ENCODE results near the gene CP.
"Not testable (repeated sequence)": the region's sequence is repeated elsewhere in the genome, so short reads cannot be mapped to it uniquely, and the experiment has no call there.

The CP gene

GRCh38 chr3:149227591-149228268, 6.1 kb upstream of the CP start:
- DNase-seq (ENCODE audit: low read depth in 1 of 2, low spot score in 1 of 2), result no peak

GRCh38 chr3:149226776-149227175, 5.1 kb upstream of the CP start:
- DNase-seq (ENCODE audit: low read depth in 1 of 2, low spot score in 1 of 2), result no peak

GRCh38 chr3:149224736-149225594, 3.3 kb upstream of the CP start:
- no peak for DNase-seq (ENCODE audit: low read depth in 1 of 2, low spot score in 1 of 2)

- no peak for DNase-seq (ENCODE audit: low read depth in 1 of 2, low spot score in 1 of 2)
Measured at GRCh38 chr3:149223461-149223820, 1.8 kb upstream of the CP start.

GRCh38 chr3:149219380-149220121, 2.1 kb downstream of the CP start:
- not testable (repeated sequence) for DNase-seq (ENCODE audit: low read depth in 1 of 2, low spot score in 1 of 2)

- DNase-seq (ENCODE audit: low read depth in 1 of 2, low spot score in 1 of 2), result no peak
Measured at GRCh38 chr3:149217347-149217746, 4.3 kb downstream of the CP start.

- no peak for DNase-seq (ENCODE audit: low read depth in 1 of 2, low spot score in 1 of 2)
Measured at GRCh38 chr3:149216193-149216869, 5.3 kb downstream of the CP start.

GRCh38 chr3:149215515-149215914, 6.1 kb downstream of the CP start:
- DNase-seq (ENCODE audit: low read depth in 1 of 2, low spot score in 1 of 2), result no peak

GRCh38 chr3:149214702-149215101, 6.9 kb downstream of the CP start:
- DNase-seq (ENCODE audit: low read depth in 1 of 2, low spot score in 1 of 2), result no peak

GRCh38 chr3:149212386-149212785, 9.2 kb downstream of the CP start:
- no peak for DNase-seq (ENCODE audit: low read depth in 1 of 2, low spot score in 1 of 2)

- no peak for DNase-seq (ENCODE audit: low read depth in 1 of 2, low spot score in 1 of 2)
Measured at GRCh38 chr3:149209431-149209830, 12.2 kb downstream of the CP start.

GRCh38 chr3:149207475-149207874, 14.2 kb downstream of the CP start:
- no peak for DNase-seq (ENCODE audit: low read depth in 1 of 2, low spot score in 1 of 2)

GRCh38 chr3:149204390-149204991, 17.1 kb downstream of the CP start:
- no peak for DNase-seq (ENCODE audit: low read depth in 1 of 2, low spot score in 1 of 2)

GRCh38 chr3:149203758-149204157, 17.9 kb downstream of the CP start:
- no peak for DNase-seq (ENCODE audit: low read depth in 1 of 2, low spot score in 1 of 2)

- DNase-seq (ENCODE audit: low read depth in 1 of 2, low spot score in 1 of 2), result no peak
Measured at GRCh38 chr3:149199474-149199873, 22.2 kb downstream of the CP start.

GRCh38 chr3:149198611-149199010, 23.0 kb downstream of the CP start:
- no peak for DNase-seq (ENCODE audit: low read depth in 1 of 2, low spot score in 1 of 2)

- no peak for DNase-seq (ENCODE audit: low read depth in 1 of 2, low spot score in 1 of 2)
Measured at GRCh38 chr3:149197669-149198068, 24.0 kb downstream of the CP start.

- DNase-seq (ENCODE audit: low read depth in 1 of 2, low spot score in 1 of 2), result not testable (repeated sequence)
Measured at GRCh38 chr3:149196805-149197592, 24.6 kb downstream of the CP start.

- DNase-seq (ENCODE audit: low read depth in 1 of 2, low spot score in 1 of 2), result no peak
Measured at GRCh38 chr3:149195221-149195620, 26.4 kb downstream of the CP start.

GRCh38 chr3:149188494-149188893, 33.1 kb downstream of the CP start:
- DNase-seq (ENCODE audit: low read depth in 1 of 2, low spot score in 1 of 2), result no peak

Measured in activated CD4-positive, alpha-beta T cell treated with anti-CD3 and anti-CD28 coated beads, Interleukin-2, amount 50 U/mL, for 24 hours (primary cell).